Dedifferentiated amniotic fluid mesenchymal stem cell (primary cell): Measurements from ENCODE around the gene HMBS.
A peak's percentile ranks its signal among the peaks of the same experiment; 100 is the strongest.
"Not testable (repeated sequence)": the region's sequence is repeated elsewhere in the genome, so short reads cannot be mapped to it uniquely, and the experiment has no call there.

Source experiments
- DNase-seq: peaks from one replicate; pipeline ENCODE4 v3.0.0-alpha.2; 2016; ENCODE audit errors: extremely low spot score

Gene HMBS

GRCh38 chr11:119118946-119119345 is 34.3 kb downstream of the HMBS start:
- DNase-seq: no peak

- DNase-seq: peak; percentile 60
Measured at GRCh38 chr11:119120639-119121007, 35.9 kb downstream of the HMBS start.

GRCh38 chr11:119121008-119121810 is 36.5 kb downstream of the HMBS start, which contains the start of gene HINFP:
HINFP (plus strand) TSS chr11:119121580; CDS start chr11:119126945, 5,365 bp downstream.
- DNase-seq: peak; percentile 99

- DNase-seq: no peak
Measured at GRCh38 chr11:119121811-119122124, 37.1 kb downstream of the HMBS start.

GRCh38 chr11:119125821-119126220 is 41.1 kb downstream of the HMBS start:
- no peak for DNase-seq

GRCh38 chr11:119126675-119127268 is 42.1 kb downstream of the HMBS start:
- DNase-seq: no peak

DNA sequence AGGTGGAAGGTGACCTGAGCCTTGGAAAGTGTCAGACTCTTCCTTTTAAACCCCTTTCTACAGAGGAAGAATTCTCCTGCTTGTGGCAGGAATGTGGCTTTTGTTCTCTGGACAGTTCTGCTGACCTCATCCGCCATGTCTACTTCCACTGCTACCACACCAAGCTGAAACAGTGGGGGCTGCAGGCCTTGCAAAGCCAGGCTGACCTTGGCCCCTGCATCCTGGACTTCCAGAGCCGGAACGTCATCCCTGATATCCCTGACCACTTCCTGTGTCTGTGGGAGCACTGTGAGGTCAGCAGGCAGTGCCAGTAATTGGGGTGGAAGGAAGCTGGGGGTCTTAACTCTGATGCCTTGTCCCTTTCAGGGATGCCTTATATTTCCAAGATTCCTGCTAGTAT is 46.0 kb downstream of the HMBS start:
- DNase-seq: no peak

GRCh38 chr11:119134389-119134978 is 49.8 kb downstream of the HMBS start:
- DNase-seq: no peak

DNA sequence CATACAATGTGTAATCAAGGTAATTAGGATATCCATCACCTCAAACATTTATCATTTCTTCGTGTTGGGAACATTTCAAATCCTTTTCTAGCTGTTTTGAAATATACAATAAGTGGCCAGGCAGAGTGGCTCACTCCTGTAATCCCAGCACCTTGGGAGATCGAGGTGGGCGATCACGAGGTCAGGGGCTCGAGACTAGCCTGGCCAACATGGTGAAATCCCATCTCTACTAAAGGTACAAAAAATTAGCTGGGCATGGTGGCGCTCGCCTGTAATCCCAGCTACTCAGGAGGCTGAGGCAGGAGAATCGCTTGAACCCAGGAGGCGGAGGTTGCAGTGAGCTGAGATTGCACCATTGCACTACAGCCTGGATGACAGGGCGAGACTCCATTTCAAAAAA is 54.6 kb downstream of the HMBS start:
- DNase-seq: not testable (repeated sequence)
